ENCODE data around the gene WIPF1.

Gene WIPF1

GRCh38 chr2:174597345-174598047, at the start of gene WIPF1:
TSS of gene WIPF1 (minus strand) at chr2:174597804. CDS start at chr2:174585573, 12,231 bp downstream.
- no peak within 1 kb of the TSS for H3K4me3 ChIP-seq (ENCODE audit: low read depth, low read length)
- peak; percentile 86 for DNase-seq (ENCODE audit: low read depth)
- TF ChIP-seq CTCF (conservative IDR thresholded peaks at IDR 0.05; ENCODE audit: low read depth, low read length) = no peak

- DNase-seq (ENCODE audit: low read depth) = no peak
These were observed 47.7 kb upstream of the WIPF1 start for GRCh38 chr2:174645296-174645695.

GRCh38 chr2:174644406-174644805, 46.8 kb upstream of the WIPF1 start:
- no peak for DNase-seq (ENCODE audit: low read depth)
- H3K4me3 ChIP-seq (ENCODE audit: low read depth, low read length) = no peak overlapping the region
- TF ChIP-seq CTCF (conservative IDR thresholded peaks at IDR 0.05; ENCODE audit: low read depth, low read length) = no peak

More at GRCh38 chr2:174645296-174645695, 47.7 kb upstream of the WIPF1 start:
- no peak overlapping the region for H3K4me3 ChIP-seq (ENCODE audit: low read depth, low read length)
- TF ChIP-seq CTCF (conservative IDR thresholded peaks at IDR 0.05; ENCODE audit: low read depth, low read length) = no peak

- no peak for DNase-seq (ENCODE audit: low read depth)
- H3K4me3 ChIP-seq (ENCODE audit: low read depth, low read length) = no peak overlapping the region
- TF ChIP-seq CTCF (conservative IDR thresholded peaks at IDR 0.05; ENCODE audit: low read depth, low read length) = no peak
These were observed 45.8 kb upstream of the WIPF1 start for GRCh38 chr2:174643356-174643755.

GRCh38 chr2:174641168-174641567, 43.6 kb upstream of the WIPF1 start:
- TF ChIP-seq CTCF (conservative IDR thresholded peaks at IDR 0.05; ENCODE audit: low read depth, low read length) = no peak
- no peak overlapping the region for H3K4me3 ChIP-seq (ENCODE audit: low read depth, low read length)
- no peak for DNase-seq (ENCODE audit: low read depth)

- no peak for TF ChIP-seq CTCF (conservative IDR thresholded peaks at IDR 0.05; ENCODE audit: low read depth, low read length)
- H3K4me3 ChIP-seq (ENCODE audit: low read depth, low read length) = no peak overlapping the region
- DNase-seq (ENCODE audit: low read depth) = no peak
These were observed 39.4 kb upstream of the WIPF1 start for GRCh38 chr2:174636987-174637386.

- TF ChIP-seq CTCF (conservative IDR thresholded peaks at IDR 0.05; ENCODE audit: low read depth, low read length) = no peak
- H3K4me3 ChIP-seq (ENCODE audit: low read depth, low read length) = no peak overlapping the region
- peak; percentile 58 for DNase-seq (ENCODE audit: low read depth)
These were observed 38.3 kb upstream of the WIPF1 start for GRCh38 chr2:174635776-174636404.

Measured in choroid plexus epithelial cell (primary cell).